ENCODE measurements around the gene CAPN9.
"Not testable (repeated sequence)": the region's sequence is repeated elsewhere in the genome, so short reads cannot be mapped to it uniquely, and the experiment has no call there.

Gene CAPN9

GRCh38 chr1:230823931-230824381 lies 76.8 kb downstream of the CAPN9 start:
- no peak for DNase-seq (ENCODE audit: low read depth in 2 of 2)

GRCh38 chr1:230824551-230824918 lies 77.3 kb downstream of the CAPN9 start:
- DNase-seq (ENCODE audit: low read depth in 2 of 2): no peak

GRCh38 chr1:230824919-230825721 lies 77.9 kb downstream of the CAPN9 start:
- no peak for DNase-seq (ENCODE audit: low read depth in 2 of 2)

GRCh38 chr1:230825761-230826160 lies 78.6 kb downstream of the CAPN9 start:
- no peak for DNase-seq (ENCODE audit: low read depth in 2 of 2)

- DNase-seq (ENCODE audit: low read depth in 2 of 2): no peak
Observed at GRCh38 chr1:230826166-230826875, 79.1 kb downstream of the CAPN9 start.

- no peak for DNase-seq (ENCODE audit: low read depth in 2 of 2)
Observed at GRCh38 chr1:230827081-230827681, 80.0 kb downstream of the CAPN9 start.

GRCh38 chr1:230827801-230828200 lies 80.6 kb downstream of the CAPN9 start:
- DNase-seq (ENCODE audit: low read depth in 2 of 2): no peak

GRCh38 chr1:230828421-230828820 lies 81.2 kb downstream of the CAPN9 start:
- no peak for DNase-seq (ENCODE audit: low read depth in 2 of 2)

GRCh38 chr1:230831771-230832170 lies 84.6 kb downstream of the CAPN9 start:
- DNase-seq (ENCODE audit: low read depth in 2 of 2): no peak

- DNase-seq (ENCODE audit: low read depth in 2 of 2): no peak
Observed at GRCh38 chr1:230832476-230832875, 85.3 kb downstream of the CAPN9 start.

- DNase-seq (ENCODE audit: low read depth in 2 of 2): no peak
Observed at GRCh38 chr1:230833511-230833910, 86.3 kb downstream of the CAPN9 start.

GRCh38 chr1:230834292-230834691 lies 87.1 kb downstream of the CAPN9 start:
- DNase-seq (ENCODE audit: low read depth in 2 of 2): no peak

- no peak for DNase-seq (ENCODE audit: low read depth in 2 of 2)
Observed at GRCh38 chr1:230836347-230836746, 89.2 kb downstream of the CAPN9 start.

- no peak for DNase-seq (ENCODE audit: low read depth in 2 of 2)
Observed at GRCh38 chr1:230836793-230837192, 89.6 kb downstream of the CAPN9 start.

- no peak for DNase-seq (ENCODE audit: low read depth in 2 of 2)
Observed at GRCh38 chr1:230839173-230839572, 92.0 kb downstream of the CAPN9 start.

GRCh38 chr1:230842801-230843200 lies 95.6 kb downstream of the CAPN9 start:
- DNase-seq (ENCODE audit: low read depth in 2 of 2): no peak

- DNase-seq (ENCODE audit: low read depth in 2 of 2): no peak
Observed at GRCh38 chr1:230843503-230844309, 96.5 kb downstream of the CAPN9 start.

- no peak for DNase-seq (ENCODE audit: low read depth in 2 of 2)
Observed at GRCh38 chr1:230844561-230844960, 97.4 kb downstream of the CAPN9 start.

GRCh38 chr1:230845184-230845583 lies 98.0 kb downstream of the CAPN9 start:
- DNase-seq (ENCODE audit: low read depth in 2 of 2): not testable (repeated sequence)

- DNase-seq (ENCODE audit: low read depth in 2 of 2): no peak
Observed at GRCh38 chr1:230848235-230848634, 101.0 kb downstream of the CAPN9 start.

GRCh38 chr1:230849451-230850224 lies 102.5 kb downstream of the CAPN9 start:
- DNase-seq (ENCODE audit: low read depth in 2 of 2): no peak
